Measurements from ENCODE around the gene WDR7. TPM values are rescaled to one million over a fixed set of nuclear protein-coding genes. Genes with fewer than 3 reads are reported as not detected.

Gene WDR7
- total and polyA plus RNA-seq, 2 of the 4 experiments (the other 2 are of a cell fraction) = 3.7 to 23.3 TPM

GRCh38 chr18:56723706-56724105 lies 72.5 kb downstream of the WDR7 start:
- no peak overlapping the region for H2AFZ ChIP-seq (replicated peaks; ENCODE audit: low read length, poor library complexity)
- no peak overlapping the region for H4K8ac ChIP-seq (ENCODE audit: low read depth in 2 of 2, low read length in 2 of 2)
- no peak overlapping the region for H2BK20ac ChIP-seq (ENCODE audit: low read depth, low read length)
- no peak overlapping the region for H3K18ac ChIP-seq (ENCODE audit: low read depth, low read length)
- no peak for DNase-seq
- H2BK5ac ChIP-seq (ENCODE audit: low read depth, low read length, poor library complexity, severe bottlenecking) = no peak overlapping the region
- H2BK120ac ChIP-seq (ENCODE audit: low read depth, low read length) = no peak overlapping the region
- H2BK15ac ChIP-seq (ENCODE audit: low read depth, low read length) = no peak overlapping the region
- no peaks in the 10 kb centered on the region for H3K9me3 ChIP-seq (ENCODE audit: control insufficient read depth, insufficient read depth, low read length)
- peaks cover 5% of the 10 kb centered on the region; the same call in 1 of the 2 replicates for H3K9me1 ChIP-seq (ENCODE audit: insufficient read depth, low read length)
- no TSS peak for BruUV-seq (replicated peaks)
- H3K4ac ChIP-seq (ENCODE audit: low read depth, low read length) = no peak overlapping the region
- no peak for TF ChIP-seq BHLHE40 (IDR thresholded peaks at IDR 0.05; ENCODE audit: low read depth, low read length)
- no peak for TF ChIP-seq ELK1 (IDR thresholded peaks at IDR 0.05; ENCODE audit: borderline replicate concordance, low read depth, low read length)
- no peak for TF ChIP-seq RFX5 (IDR thresholded peaks at IDR 0.05; ENCODE audit: low read depth, low read length)
- no peak for TF ChIP-seq NFE2L2 (IDR thresholded peaks at IDR 0.05; ENCODE audit: low read depth, low read length)
- TF ChIP-seq CEBPB (IDR thresholded peaks at IDR 0.05; ENCODE audit: low read depth, low read length) = no peak
- no peak for TF ChIP-seq MAZ (IDR thresholded peaks at IDR 0.05; ENCODE audit: borderline replicate concordance, low read depth, low read length)
- TF ChIP-seq RAD21 (IDR thresholded peaks at IDR 0.05; ENCODE audit: low read length) = no peak
- TF ChIP-seq POLR2A (IDR thresholded peaks at IDR 0.05; ENCODE audit: low read depth, low read length) = no peak
- no peak for TF ChIP-seq USF2 (IDR thresholded peaks at IDR 0.05; ENCODE audit: low read depth, low read length)
- TF ChIP-seq MXI1 (IDR thresholded peaks at IDR 0.05; ENCODE audit: borderline replicate concordance, low read depth, low read length) = no peak
- no peak for TF ChIP-seq SMC3 (IDR thresholded peaks at IDR 0.05; ENCODE audit: low read depth, low read length)
- no peak overlapping the region for H4K91ac ChIP-seq (ENCODE audit: insufficient read depth, low read depth, low read length)
- WGBS, 2 experiments (ENCODE audit: extremely low coverage in 2 of 2, insufficient read length in 1 of 2) = no CpG with 5 or more reads among the region's 2 CpGs
- no peak overlapping the region for H2AK9ac ChIP-seq (replicated peaks; ENCODE audit: low read depth, low read length, poor library complexity)
- in situ Hi-C loops (cut with MboI; ENCODE audit: low sequenced_read_pairs) = no loop called here
- dilution Hi-C loops (cut with HindIII; ENCODE audit: low sequenced_read_pairs, unreplicated experiment) = no loop called here
- no peaks in the 10 kb centered on the region for H3K79me1 ChIP-seq (ENCODE audit: low read depth in 1 of 2, low read length in 2 of 2)
- H3K4me2 ChIP-seq (ENCODE audit: low read depth, low read length) = no peak overlapping the region
- H4K20me1 ChIP-seq (ENCODE audit: insufficient read depth, low read length) = no peaks in the 10 kb centered on the region
- no peak for ATAC-seq (ENCODE audit: low read depth)
- no peaks in the 10 kb centered on the region for H3K27me3 ChIP-seq (ENCODE audit: control insufficient read depth, insufficient read depth, low read length)
- no peak overlapping the region for H3K23ac ChIP-seq (ENCODE audit: low read depth, low read length)
- H3K27ac ChIP-seq (ENCODE audit: insufficient read depth, low read length) = no peak overlapping the region
- ChIA-PET CTCF (interaction anchor here (0.5 kb wide), 1 partner anchor 31 kb away, joined by 3 read pairs; no protein-coding TSS in a partner anchor), POLR2A (ENCODE audit: unreplicated experiment) (interaction anchor here (0.6 kb wide), 1 partner anchor 86 kb away, joined by 3 read pairs; no protein-coding TSS in a partner anchor)
- H3K9ac ChIP-seq (ENCODE audit: low read depth, low read length) = no peak overlapping the region
- no peak overlapping the region for H3K4me3 ChIP-seq (ENCODE audit: insufficient read depth, low read depth, low read length)
- no peak overlapping the region for H4K5ac ChIP-seq (ENCODE audit: low read depth, low read length)
- no peak overlapping the region for H3K56ac ChIP-seq (ENCODE audit: extremely low read depth, insufficient read depth, low read length)
- H2AK5ac ChIP-seq (ENCODE audit: low read depth, low read length) = no peak overlapping the region
- peaks cover 2% of the 10 kb centered on the region for H3K36me3 ChIP-seq (ENCODE audit: control insufficient read depth, insufficient read depth, low read length)
- intact Hi-C loops (cut with micrococcal nuclease) = no loop called here
- no peaks in the 10 kb centered on the region for H3K4me1 ChIP-seq (ENCODE audit: control insufficient read depth, insufficient read depth, low read length)
- H3K14ac ChIP-seq (replicated peaks; ENCODE audit: low read depth, low read length) = no peak overlapping the region
